GM21737 (cell line): ENCODE data around the gene DNAJC5.

Source experiments
- ATAC-seq: cut with Tn5 transposase; IDR thresholded peaks from one replicate; pipeline ENCODE4 v1.9.1; 2021; ENCODE audit warnings: mild to moderate bottlenecking, moderate library complexity; ENCODE audit not compliant: unreplicated experiment

Gene DNAJC5

DNA sequence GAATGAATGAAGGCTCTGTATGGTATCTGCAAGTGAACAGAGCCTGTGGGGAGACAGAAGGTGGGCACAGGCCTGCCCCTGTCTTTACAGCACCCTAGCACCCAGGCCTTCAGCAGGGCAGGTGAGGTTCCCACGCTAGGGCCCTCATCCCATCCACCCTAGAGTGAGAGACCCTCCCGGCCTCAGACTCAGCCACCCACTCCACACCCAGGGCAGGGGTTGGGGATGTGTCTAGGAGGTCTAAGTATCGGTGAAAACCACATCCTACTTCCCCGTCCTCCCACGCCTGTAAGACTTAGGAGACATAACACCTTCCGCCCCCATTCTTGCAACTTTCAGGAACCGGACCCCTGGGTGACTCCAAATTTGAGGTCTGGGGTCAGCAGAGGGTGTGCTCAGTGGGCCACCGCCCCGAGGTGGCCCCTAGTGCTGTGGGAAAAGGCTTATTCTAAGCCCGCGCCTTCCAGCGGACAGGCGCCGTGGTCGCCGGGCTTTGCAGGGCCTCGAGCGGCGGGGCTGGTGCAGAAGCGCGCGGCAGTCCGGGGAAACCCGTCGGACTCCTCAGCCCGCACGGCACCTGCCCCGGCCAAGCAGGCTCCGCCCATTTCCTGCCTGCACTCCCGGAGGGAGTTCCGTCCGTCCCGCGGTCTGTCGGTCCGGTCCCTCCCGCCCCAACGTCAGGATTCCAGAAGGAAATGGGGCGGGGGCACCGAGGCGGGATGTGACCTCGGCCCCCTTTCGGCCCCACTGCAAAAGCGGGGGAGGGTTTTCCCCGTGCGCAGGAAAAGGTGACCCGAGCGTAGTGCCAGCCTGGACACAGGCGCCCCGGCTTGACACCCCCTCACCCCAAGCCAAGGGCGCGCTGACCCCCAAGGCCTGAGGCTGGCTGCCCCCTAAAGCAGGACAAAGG, 83.6 kb downstream of the DNAJC5 start:
- peak; percentile 41 for ATAC-seq

DNA sequence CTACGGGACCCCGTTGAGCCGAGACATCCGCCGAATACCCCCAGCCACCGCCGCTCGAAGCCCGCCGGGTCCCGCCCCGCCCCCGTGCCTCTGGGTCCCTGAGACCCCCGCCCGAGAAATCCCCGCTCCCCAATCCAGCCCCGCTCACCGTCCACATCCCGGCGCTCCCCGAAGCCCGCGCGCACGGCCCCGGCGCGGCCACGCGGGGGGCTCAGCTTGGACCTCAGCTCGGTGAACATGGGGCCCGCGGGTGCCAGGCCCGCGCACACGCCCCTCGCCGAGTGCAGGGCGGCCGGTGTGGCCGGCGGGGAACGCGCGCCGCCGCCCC, 84.3 kb downstream of the DNAJC5 start:
- no peak for ATAC-seq

DNA sequence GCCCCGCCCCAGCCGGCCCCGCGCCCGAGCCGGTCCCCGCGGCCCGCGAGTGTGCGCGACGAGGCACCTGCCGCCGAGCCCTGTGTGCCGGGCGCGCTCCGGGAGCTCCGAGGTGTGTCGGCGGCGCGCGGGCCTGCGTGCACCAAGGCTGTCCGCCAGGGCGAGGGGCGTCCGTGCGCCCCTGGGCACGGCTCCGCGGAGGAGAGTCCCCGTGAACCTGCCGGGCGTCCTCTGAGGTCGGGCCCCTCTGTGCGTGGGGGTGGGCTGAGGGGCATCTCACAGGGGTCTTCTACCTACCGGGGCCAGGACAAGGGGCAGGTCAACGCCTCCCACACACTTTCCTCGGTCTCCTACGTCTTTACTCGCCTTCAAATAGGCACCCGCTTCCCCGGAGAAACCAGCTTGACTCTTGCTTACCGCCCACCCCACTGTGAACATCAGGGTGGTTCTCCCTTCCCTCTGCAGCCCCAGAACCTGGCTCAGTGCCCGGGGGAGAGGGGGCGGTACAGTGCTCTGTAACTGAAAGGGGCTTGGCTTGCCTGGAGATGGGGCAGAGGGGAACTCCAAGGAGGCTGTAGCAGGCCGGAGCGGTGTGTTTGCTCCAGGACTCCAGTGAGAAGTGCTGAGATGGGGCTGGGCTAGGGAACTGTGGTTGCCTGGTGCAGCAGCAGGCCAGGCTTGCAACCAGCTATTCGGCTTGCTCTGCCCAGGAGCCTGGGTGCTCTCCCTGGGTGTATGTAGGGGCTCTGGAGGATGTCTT, 84.8 kb downstream of the DNAJC5 start, which contains the start of gene SAMD10:
TSS of gene SAMD10 (minus strand) at position 86 of the 760 bp plus-strand sequence. CDS start 175 bp downstream, outside the sequence.
- peak; percentile 36 for ATAC-seq

DNA sequence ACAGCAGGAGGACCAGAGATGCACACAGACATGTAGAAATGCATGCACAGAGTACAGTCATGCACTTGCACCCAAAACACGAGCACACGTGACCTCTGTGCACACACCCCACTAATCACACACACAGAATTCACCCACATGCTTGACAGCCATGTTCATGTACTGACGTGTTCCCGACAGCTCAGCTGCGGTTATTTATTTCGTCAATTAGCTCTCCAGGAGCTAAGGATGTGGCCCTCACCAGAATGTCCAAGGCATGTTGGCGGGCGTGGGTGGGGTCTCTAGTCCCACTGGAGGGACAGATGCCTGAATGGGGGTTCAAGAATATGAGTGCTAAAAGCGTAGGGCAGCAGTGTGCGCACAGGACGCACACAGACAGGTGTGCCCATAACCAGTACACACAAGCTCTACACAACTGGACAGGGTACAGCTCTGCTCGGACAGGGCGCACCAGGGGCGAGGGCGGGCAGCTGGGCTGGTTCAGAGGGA, 85.4 kb downstream of the DNAJC5 start:
- peak; percentile 4 for ATAC-seq

DNA sequence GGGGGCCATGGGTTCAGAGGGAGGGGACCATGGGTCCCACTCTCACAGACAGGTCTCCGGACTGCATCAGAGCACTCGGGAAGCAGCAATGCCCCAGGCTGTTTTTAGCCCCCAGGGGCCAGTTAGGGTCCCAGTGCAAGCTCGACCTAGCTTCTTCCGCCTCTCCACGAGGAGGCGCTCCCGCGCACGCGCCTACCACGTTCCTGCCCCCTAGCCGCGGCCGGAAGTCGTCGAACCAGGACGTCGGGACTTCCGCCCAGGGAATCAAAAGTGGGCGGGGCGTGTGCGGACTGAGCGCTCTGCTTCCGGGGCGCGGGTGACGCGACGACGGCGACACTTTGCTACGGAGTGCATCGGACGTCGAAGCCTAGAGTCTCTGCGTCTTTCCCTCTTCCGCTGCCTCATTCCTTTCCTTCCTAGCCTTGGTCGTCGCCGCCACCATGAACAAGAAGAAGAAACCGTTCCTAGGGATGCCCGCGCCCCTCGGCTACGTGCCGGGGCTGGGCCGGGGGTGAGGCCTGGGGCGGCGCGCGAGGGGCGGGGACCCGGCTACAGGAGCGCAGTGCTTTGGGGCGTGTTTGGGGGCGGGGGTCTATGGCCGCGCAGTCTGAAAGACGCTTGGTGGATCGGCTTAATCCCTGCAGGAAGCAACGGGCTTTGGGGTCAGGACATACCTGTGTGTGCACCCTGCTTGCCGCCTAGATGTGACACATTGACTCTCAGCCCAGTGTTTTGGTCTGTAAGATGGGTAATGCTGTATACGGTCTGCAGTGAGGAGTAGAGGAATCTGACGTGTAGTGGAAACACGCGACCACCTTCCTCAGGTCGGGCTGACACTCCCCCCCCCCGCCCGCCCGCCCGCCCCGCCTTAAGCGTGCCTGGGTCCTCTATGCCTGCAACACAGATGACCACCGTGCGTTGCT, 86.1 kb downstream of the DNAJC5 start, which contains the start of gene PRPF6:
TSS of gene PRPF6 (plus strand) at position 327 of the 923 bp plus-strand sequence. CDS start at position 441, 114 bp downstream.
- ATAC-seq: peak; percentile 52

DNA sequence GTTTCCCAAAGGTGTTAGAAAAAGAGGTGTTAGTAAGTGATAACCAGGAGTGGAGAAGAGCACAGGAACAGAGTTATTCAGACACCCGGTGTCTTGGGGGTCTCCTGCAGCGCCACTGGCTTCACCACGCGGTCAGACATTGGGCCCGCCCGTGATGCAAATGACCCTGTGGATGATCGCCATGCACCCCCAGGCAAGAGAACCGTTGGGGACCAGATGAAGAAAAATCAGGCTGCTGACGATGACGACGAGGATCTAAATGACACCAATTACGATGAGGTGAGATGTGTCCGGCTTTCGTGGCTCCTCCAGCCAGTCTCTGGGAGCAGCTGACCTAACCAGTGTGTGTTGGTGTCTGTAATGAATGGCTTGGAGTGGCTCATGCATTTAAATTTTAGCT, 88.0 kb downstream of the DNAJC5 start:
- no peak for ATAC-seq
